GM18873 (cell line): Measurements from ENCODE around the gene SECISBP2L.
"Not testable (repeated sequence)": the region's sequence is repeated elsewhere in the genome, so short reads cannot be mapped to it uniquely, and the experiment has no call there.

ENCODE experiments used
- ATAC-seq: cut with Tn5 transposase; IDR thresholded peaks from one replicate; pipeline ENCODE4 v1.9.1; 2021; ENCODE audit warnings: mild to moderate bottlenecking, moderate library complexity, moderate number of reproducible peaks; ENCODE audit not compliant: unreplicated experiment, low FRiP score

Gene SECISBP2L

GRCh38 chr15:49046220-49047102 is at the start of gene SECISBP2L:
SECISBP2L (minus strand) TSS chr15:49046446; CDS start chr15:49046299, 147 bp downstream.
- ATAC-seq, result peak; percentile 91

- no peak for ATAC-seq
Observed at GRCh38 chr15:49094923-49095322, 48.7 kb upstream of the SECISBP2L start.

- no peak for ATAC-seq
Observed at GRCh38 chr15:49093252-49094105, 47.2 kb upstream of the SECISBP2L start.

- no peak for ATAC-seq
Observed at GRCh38 chr15:49088996-49089395, 42.8 kb upstream of the SECISBP2L start.

- no peak for ATAC-seq
Observed at GRCh38 chr15:49085696-49086459, 39.6 kb upstream of the SECISBP2L start.

- ATAC-seq, result no peak
Observed at GRCh38 chr15:49084285-49084570, 38.0 kb upstream of the SECISBP2L start.

GRCh38 chr15:49083401-49084284 is 37.4 kb upstream of the SECISBP2L start:
- ATAC-seq, result no peak

- no peak for ATAC-seq
Observed at GRCh38 chr15:49082960-49083359, 36.7 kb upstream of the SECISBP2L start.

- ATAC-seq, result no peak
Observed at GRCh38 chr15:49079340-49080039, 33.2 kb upstream of the SECISBP2L start.

GRCh38 chr15:49075881-49076280 is 29.6 kb upstream of the SECISBP2L start:
- ATAC-seq, result no peak

- not testable (repeated sequence) for ATAC-seq
Observed at GRCh38 chr15:49074589-49075287, 28.5 kb upstream of the SECISBP2L start.

GRCh38 chr15:49066372-49066771 is 20.1 kb upstream of the SECISBP2L start:
- no peak for ATAC-seq

GRCh38 chr15:49064884-49065283 is 18.6 kb upstream of the SECISBP2L start:
- no peak for ATAC-seq

- no peak for ATAC-seq
Observed at GRCh38 chr15:49064281-49064653, 18.0 kb upstream of the SECISBP2L start.

GRCh38 chr15:49063402-49064280 is 17.4 kb upstream of the SECISBP2L start:
- no peak for ATAC-seq

GRCh38 chr15:49062900-49063299 is 16.7 kb upstream of the SECISBP2L start:
- ATAC-seq, result no peak

- ATAC-seq, result no peak
Observed at GRCh38 chr15:49060710-49061495, 14.7 kb upstream of the SECISBP2L start.
